Breast epithelium (tissue), 4 donors: ENCODE results near the gene ENAH. TPM values are rescaled to one million over a fixed set of nuclear protein-coding genes. Genes with fewer than 3 reads are reported as not detected.
"Not testable (repeated sequence)": the region's sequence is repeated elsewhere in the genome, so short reads cannot be mapped to it uniquely, and the experiment has no call there.

Source experiments
- DNase-seq, 2 donors: peaks; one replicate each; pipeline ENCODE4 v3.0.0-alpha.2; 2019; ENCODE audit warnings: low spot score in 2 of 2
- H3K27ac ChIP-seq, 2 donors: fragments of 200-600 bp; sonication (generic) in 1 of 2; one replicate each; pipeline ENCODE4 v1.5.1; 2016 to 2019; ENCODE audit warnings: mild to moderate bottlenecking in 1 of 2
- H3K27me3 ChIP-seq, 2 donors: fragments of 200-600 bp; sonication (generic) in 1 of 2; one replicate each; pipeline versions ENCODE4 v1.5.1 to v1.6.0; 2017 to 2019; ENCODE audit warnings: control low read depth in 1 of 2, mild to moderate bottlenecking in 1 of 2
- H3K36me3 ChIP-seq: fragments of 200-600 bp; one replicate; pipeline ENCODE4 v1.5.1; 2019
- H3K4me1 ChIP-seq, 2 donors: fragments of 200-600 bp; sonication (generic); one replicate each; pipeline ENCODE4 v1.5.1; 2016 to 2019; ENCODE audit warnings: control low read depth in 1 of 2
- H3K4me3 ChIP-seq, 3 donors: fragments of 200-600 bp; sonication (generic); 1 replicate in 2 of 3; 2 replicates in 1 of 3; pipeline ENCODE4 v1.5.1; 2016 to 2019; ENCODE audit warnings: mild to moderate bottlenecking in 3 of 3, moderate library complexity in 2 of 3
- H3K9me3 ChIP-seq, 2 donors: fragments of 200-600 bp; sonication (generic) in 1 of 2; one replicate each; pipeline ENCODE4 v1.5.1; 2016 to 2019; ENCODE audit warnings: control low read depth in 1 of 2
- POLR2A ChIP-seq: fragments of 450-650 bp; IDR thresholded peaks from one replicate; pipeline ENCODE4 v1.6.1; 2016; ENCODE audit warnings: antibody characterized with exemption, mild to moderate bottlenecking, moderate library complexity
- POLR2AphosphoS5 ChIP-seq, 3 donors: sonication (generic); formaldehyde crosslinking; IDR thresholded peaks; one replicate each; pipeline ENCODE4 v1.6.1; 2017; ENCODE audit warnings: antibody characterized with exemption in 3 of 3
- intact Hi-C: fragments of 100-400 bp; cut with DNase I; formaldehyde crosslinking; loops from one replicate; pipeline ENCODE4 v1.15.1; 2023; ENCODE audit warnings: low total_unique reads
- total RNA-seq, 3 donors: library from RNA; depleted of rRNA; stranded (reverse); fragments of >200 nt; gene quantifications; one replicate each; pipeline ENCODE4 v1.1.0, GENCODE V29; 2016
- TF ChIP-seq, protein P1 (sequence below), 3 donors: fragments of 450-650 bp; IDR thresholded peaks; one replicate each; pipeline ENCODE4 v1.5.1; 2016 to 2017; ENCODE audit warnings: antibody characterized with exemption in 3 of 3, mild to moderate bottlenecking in 3 of 3, moderate library complexity in 3 of 3

The ENAH gene
- total RNA-seq = 10 to 100 TPM; 36.2 to 62.9 (median 48.2) TPM

DNA sequence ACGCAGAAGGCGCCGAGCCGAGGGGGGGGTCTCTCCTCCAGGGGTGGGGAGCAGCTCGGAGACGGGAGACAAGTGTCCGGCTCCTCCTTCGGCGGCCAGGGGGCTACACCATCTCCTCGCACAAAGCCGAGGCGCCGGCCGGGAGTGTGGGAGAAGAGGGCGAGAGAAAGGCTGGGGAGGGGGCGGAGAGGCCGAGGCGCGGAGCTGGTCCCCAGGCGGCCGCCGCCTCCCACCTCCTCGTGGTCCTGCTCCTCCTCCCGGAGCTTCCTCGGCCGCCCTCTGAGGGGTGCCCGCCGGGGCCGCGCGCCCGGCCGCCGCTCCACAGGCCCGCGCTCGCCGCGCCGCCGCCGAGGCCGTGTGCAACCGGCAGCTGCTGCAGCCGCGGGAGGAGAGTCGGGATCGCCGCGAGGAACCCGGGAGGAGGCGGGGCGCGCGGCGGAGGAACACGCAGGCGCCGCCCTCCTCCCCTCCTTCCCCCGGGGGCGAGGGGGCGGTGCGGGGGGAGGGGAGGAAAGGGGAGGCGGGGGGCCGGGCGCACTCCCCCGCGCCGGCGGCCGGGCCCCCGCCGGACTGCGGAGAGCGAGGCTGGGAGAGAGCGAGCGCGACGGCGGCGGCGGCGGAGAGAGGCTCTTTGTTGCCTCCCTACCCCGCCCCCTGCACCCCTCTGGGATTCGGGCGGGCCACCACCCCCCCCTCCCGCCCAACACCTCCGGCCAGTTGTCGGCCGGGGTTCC, at the start of gene ENAH:
ENAH (minus strand) TSS at position 395 of the 734 bp plus-strand sequence. CDS start 433 bp downstream, outside the sequence.
- no peaks in the 10 kb centered on the region for H3K9me3 ChIP-seq
- no peaks in the 10 kb centered on the region for H3K36me3 ChIP-seq
- H3K4me3 ChIP-seq = peak within 1 kb of the TSS; percentile 94 to 95 (median 95)
- peak within 1 kb of the TSS; percentile 97 to 99 for H3K27ac ChIP-seq
- peaks cover 0 to 3% of the 10 kb centered on the region in 2 donors for H3K4me1 ChIP-seq
- TF ChIP-seq, protein P1, sequence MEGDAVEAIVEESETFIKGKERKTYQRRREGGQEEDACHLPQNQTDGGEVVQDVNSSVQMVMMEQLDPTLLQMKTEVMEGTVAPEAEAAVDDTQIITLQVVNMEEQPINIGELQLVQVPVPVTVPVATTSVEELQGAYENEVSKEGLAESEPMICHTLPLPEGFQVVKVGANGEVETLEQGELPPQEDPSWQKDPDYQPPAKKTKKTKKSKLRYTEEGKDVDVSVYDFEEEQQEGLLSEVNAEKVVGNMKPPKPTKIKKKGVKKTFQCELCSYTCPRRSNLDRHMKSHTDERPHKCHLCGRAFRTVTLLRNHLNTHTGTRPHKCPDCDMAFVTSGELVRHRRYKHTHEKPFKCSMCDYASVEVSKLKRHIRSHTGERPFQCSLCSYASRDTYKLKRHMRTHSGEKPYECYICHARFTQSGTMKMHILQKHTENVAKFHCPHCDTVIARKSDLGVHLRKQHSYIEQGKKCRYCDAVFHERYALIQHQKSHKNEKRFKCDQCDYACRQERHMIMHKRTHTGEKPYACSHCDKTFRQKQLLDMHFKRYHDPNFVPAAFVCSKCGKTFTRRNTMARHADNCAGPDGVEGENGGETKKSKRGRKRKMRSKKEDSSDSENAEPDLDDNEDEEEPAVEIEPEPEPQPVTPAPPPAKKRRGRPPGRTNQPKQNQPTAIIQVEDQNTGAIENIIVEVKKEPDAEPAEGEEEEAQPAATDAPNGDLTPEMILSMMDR (IDR thresholded peaks at IDR 0.05) = peak in 1 of 3 donors; percentile 17
- no peak for TF ChIP-seq POLR2AphosphoS5 (IDR thresholded peaks at IDR 0.05)
- intact Hi-C loops = no loop called here
- peak; percentile 78 to 80 for DNase-seq
- H3K27me3 ChIP-seq = no peaks in the 10 kb centered on the region

DNA sequence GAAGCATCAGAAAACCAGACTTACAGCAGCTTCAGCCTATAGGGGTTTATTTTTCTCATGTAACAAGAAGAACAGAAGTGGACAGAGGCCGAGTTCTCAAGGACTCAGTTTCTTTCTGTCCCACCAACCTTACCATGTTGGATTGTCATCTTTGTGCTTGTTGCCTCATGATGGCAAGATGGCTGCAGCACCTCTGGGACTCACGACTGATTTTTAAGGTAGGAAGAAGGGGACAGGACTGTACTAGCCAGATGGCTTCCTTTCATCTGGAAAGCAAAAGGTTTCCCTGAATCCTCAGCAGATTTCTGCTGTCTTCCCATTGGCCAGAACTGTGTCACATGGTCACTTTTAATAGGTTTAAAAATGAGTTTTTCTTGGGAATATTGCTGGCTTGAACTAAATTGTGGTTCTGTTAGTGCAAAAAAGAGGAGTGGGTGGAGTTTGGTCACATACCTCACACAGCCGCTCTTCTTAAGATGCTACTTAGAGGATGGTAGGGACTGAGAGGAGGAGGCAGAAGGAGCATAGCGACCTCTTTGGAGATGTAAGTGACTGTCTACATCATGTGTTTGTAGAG, 48.1 kb upstream of the ENAH start:
- H3K27me3 ChIP-seq = no peaks in the 10 kb centered on the region
- no peaks in the 10 kb centered on the region for H3K9me3 ChIP-seq
- peaks cover 0 to 12% of the 10 kb centered on the region in 2 donors for H3K4me1 ChIP-seq
- H3K27ac ChIP-seq = peak overlapping the region; percentile 80 to 84
- intact Hi-C loops = no loop called here
- DNase-seq = no peak
- TF ChIP-seq POLR2A = no peak
- no peak for TF ChIP-seq POLR2AphosphoS5 (IDR thresholded peaks at IDR 0.05)
- TF ChIP-seq, protein P1 (IDR thresholded peaks at IDR 0.05) = no peak
- H3K4me3 ChIP-seq = no peak overlapping the region
- H3K36me3 ChIP-seq = no peaks in the 10 kb centered on the region

DNA sequence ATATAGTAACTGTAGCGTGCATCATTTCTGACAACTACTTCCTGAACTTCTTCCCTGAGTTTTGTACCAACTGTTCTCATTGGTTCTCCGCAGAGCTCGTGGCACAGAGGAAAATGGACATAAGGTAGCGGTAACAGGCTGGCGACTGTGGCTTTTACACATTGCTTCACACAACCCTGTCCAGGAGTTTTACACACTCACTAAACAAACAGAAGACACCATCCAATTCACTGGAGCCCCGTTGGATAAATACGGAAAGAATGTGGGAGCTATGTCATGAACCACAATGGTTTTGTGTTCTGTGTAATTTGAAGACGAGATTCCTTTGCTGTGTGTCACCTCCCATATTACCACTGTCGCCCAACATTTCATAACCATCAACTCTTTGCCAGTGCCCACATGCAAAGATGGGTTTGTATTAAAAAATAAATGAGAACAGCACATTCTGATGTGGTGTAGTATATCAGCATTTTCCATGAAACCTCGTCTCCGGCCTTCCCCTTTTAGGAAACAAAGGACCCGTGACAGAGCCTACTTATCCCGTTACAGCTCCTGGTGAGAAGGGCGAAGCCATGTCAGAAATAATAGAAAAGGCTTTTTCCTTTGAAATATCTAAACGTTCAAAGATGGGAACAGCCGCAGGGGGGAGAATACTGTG, 47.4 kb upstream of the ENAH start:
- peak in 1 of 2 donors; percentile 78 for DNase-seq
- H3K27ac ChIP-seq = peak overlapping the region; percentile 80 to 84
- peaks cover 0 to 12% of the 10 kb centered on the region in 2 donors for H3K4me1 ChIP-seq
- H3K9me3 ChIP-seq = no peaks in the 10 kb centered on the region
- H3K27me3 ChIP-seq = no peaks in the 10 kb centered on the region
- intact Hi-C loops = no loop called here
- H3K36me3 ChIP-seq = no peaks in the 10 kb centered on the region
- H3K4me3 ChIP-seq = no peak overlapping the region
- TF ChIP-seq POLR2A = no peak
- TF ChIP-seq POLR2AphosphoS5 (IDR thresholded peaks at IDR 0.05) = peak in 1 of 3 donors; percentile 49

DNA sequence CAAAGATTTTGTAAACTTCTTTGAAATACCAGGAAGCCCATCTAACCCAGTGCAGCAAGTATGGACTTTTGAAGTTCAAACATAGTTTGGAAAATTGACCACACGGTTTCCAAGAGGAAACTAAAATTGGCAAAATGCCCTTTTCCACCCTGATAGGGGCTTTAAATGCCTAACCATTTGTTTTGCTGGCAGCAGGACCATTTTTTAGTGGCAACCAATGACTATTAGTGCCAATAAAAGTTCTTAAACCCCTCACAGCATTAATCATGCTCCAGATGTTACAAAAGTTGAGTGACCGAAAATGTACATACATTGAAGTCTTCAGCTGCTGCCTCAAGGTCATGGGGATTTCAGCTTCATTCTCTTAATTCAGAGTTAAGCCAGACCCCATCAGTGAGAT, 46.4 kb upstream of the ENAH start:
- Histone ChIP-seq H3K27me3 (no peaks in the 10 kb centered on the region), H3K36me3 (no peaks in the 10 kb centered on the region), H3K4me3 (no peak overlapping the region), H3K27ac (peak overlapping the region; percentile 77 to 84), H3K4me1 (peaks cover 0 to 16% of the 10 kb centered on the region in 2 donors), H3K9me3 (no peaks in the 10 kb centered on the region)
- no peak for DNase-seq
- TF ChIP-seq POLR2A (no peak), POLR2AphosphoS5 (IDR thresholded peaks at IDR 0.05) (no peak)
- TF ChIP-seq, protein P1 (IDR thresholded peaks at IDR 0.05) = no peak
- intact Hi-C loops = no loop called here

DNA sequence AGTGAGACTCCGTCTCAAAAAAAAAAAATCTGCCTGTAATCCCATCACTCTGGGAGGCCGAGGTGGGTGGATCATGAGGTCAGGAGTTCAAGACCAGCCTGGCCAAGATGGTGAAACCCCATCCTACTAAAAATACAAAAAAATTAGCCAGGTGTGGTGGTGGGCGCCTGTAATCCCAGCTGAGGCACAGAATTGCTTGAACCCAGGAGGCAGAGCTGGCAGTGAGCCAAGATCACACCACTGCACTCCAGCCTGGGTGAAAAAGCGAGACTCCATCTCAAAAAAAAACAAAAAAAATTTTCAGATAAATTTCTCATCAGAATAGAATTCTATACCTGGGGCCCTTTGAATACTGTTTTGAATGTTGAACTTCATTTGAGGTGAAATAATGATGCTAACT, 45.3 kb upstream of the ENAH start:
- intact Hi-C loops = not testable (repeated sequence)

DNA sequence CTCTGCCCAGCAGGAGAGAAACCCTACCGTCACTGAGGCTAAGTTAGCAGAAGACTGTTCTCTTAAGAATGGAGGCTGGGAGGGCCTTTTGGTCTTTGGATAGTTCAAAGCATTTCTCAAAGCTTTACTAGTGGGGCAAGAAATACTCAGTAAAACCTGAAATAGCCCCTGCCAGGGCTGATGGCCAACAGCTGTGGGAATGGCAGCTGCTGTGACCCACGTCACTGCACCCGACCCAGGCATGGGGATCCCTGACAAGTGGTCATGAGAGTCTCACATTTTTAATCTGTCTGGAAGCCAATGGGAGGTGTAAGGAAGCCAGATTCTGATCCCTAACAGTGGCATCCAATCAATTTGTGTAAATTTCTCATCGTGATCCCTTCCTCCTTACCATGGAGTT, 44.5 kb upstream of the ENAH start:
- Histone ChIP-seq H3K27me3 (no peaks in the 10 kb centered on the region), H3K4me3 (no peak overlapping the region), H3K9me3 (no peaks in the 10 kb centered on the region), H3K4me1 (peaks cover 0 to 19% of the 10 kb centered on the region in 2 donors), H3K27ac (no peak overlapping the region), H3K36me3 (no peaks in the 10 kb centered on the region)
- TF ChIP-seq, protein P1 (IDR thresholded peaks at IDR 0.05) = no peak
- TF ChIP-seq POLR2A (no peak), POLR2AphosphoS5 (IDR thresholded peaks at IDR 0.05) (no peak)
- intact Hi-C loops = no loop called here
- no peak for DNase-seq

More for the DNA sequence above, 45.3 kb upstream of the ENAH start:
- not testable (repeated sequence) for DNase-seq, H3K36me3 ChIP-seq, H3K27ac ChIP-seq, H3K4me3 ChIP-seq, H3K27me3 ChIP-seq, H3K9me3 ChIP-seq
- H3K4me1 ChIP-seq = peaks cover 0 to 19% of the 10 kb centered on the region in 2 donors
